AG09319 (cell line): Measurements from ENCODE around the gene CCDC192.

Source experiments
- DNase-seq: peaks from one replicate; pipeline ENCODE4 v3.0.0-alpha.2; 2010; ENCODE audit warnings: low read depth; ENCODE audit errors: extremely low read depth
- CTCF ChIP-seq: IDR thresholded peaks from 2 replicates; pipeline ENCODE4 v1.5.1; 2011; ENCODE audit warnings: low read depth, mild to moderate bottlenecking, inconsistent platforms, low read length, moderate library complexity

Gene CCDC192

GRCh38 chr5:127804886-127805426 is 101.8 kb downstream of the CCDC192 start:
- TF ChIP-seq CTCF, result no peak
- no peak for DNase-seq

- DNase-seq, result no peak
- no peak for TF ChIP-seq CTCF
Observed at GRCh38 chr5:127805448-127805847, 102.3 kb downstream of the CCDC192 start.

GRCh38 chr5:127806776-127807175 is 103.6 kb downstream of the CCDC192 start:
- no peak for DNase-seq
- TF ChIP-seq CTCF, result no peak

GRCh38 chr5:127809533-127809932 is 106.3 kb downstream of the CCDC192 start:
- no peak for TF ChIP-seq CTCF
- DNase-seq, result no peak

- DNase-seq, result no peak
- no peak for TF ChIP-seq CTCF
Observed at GRCh38 chr5:127810017-127810416, 106.8 kb downstream of the CCDC192 start.

GRCh38 chr5:127810707-127811490 is 107.7 kb downstream of the CCDC192 start:
- TF ChIP-seq CTCF, result no peak
- DNase-seq, result no peak

GRCh38 chr5:127812570-127812969 is 109.4 kb downstream of the CCDC192 start:
- DNase-seq, result no peak
- TF ChIP-seq CTCF, result no peak
